Heart left ventricle (tissue), 16 donors: Measurements from ENCODE around the gene EMC1. TPM values are rescaled to one million over a fixed set of nuclear protein-coding genes. Genes with fewer than 3 reads are reported as not detected.

Experiments used
- ATAC-seq, 4 donors: fragments of 200-7000 bp; cut with Tn5 transposase; one replicate each; pipeline ENCODE4 v1.9.1; 2020 to 2022; ENCODE audit warnings: moderate library complexity in 4 of 4, mild to moderate bottlenecking in 3 of 4, moderate number of reproducible peaks in 1 of 4
- DNase-seq, 5 donors: peaks; one replicate each; pipeline ENCODE4 v3.0.0-alpha.2; 2020
- H3K27ac ChIP-seq, 12 donors: fragments of 200-600 bp; sonication (generic) in 4 of 12; one replicate each; pipeline versions ENCODE4 v1.5.0 to v1.8.0; 2016 to 2022; ENCODE audit warnings: mild to moderate bottlenecking in 2 of 12
- H3K27me3 ChIP-seq, 9 donors: fragments of 200-600 bp; sonication (generic) in 2 of 9; one replicate each; pipeline versions ENCODE4 v1.5.1 to v1.8.0; 2016 to 2022; ENCODE audit warnings: mild to moderate bottlenecking in 3 of 9
- H3K36me3 ChIP-seq, 9 donors: fragments of 200-600 bp; sonication (generic) in 2 of 9; one replicate each; pipeline versions ENCODE4 v1.5.0 to v1.8.0; 2018 to 2022; ENCODE audit warnings: mild to moderate bottlenecking in 2 of 9
- H3K4me1 ChIP-seq, 12 donors: fragments of 200-600 bp; sonication (generic) in 4 of 12; one replicate each; pipeline versions ENCODE4 v1.5.0 to v1.8.0; 2016 to 2022; ENCODE audit warnings: mild to moderate bottlenecking in 3 of 12
- H3K4me3 ChIP-seq, 12 donors: fragments of 200-600 bp; sonication (generic) in 4 of 12; one replicate each; pipeline versions ENCODE4 v1.5.0 to v1.8.0; 2017 to 2022; ENCODE audit warnings: mild to moderate bottlenecking in 9 of 12, moderate library complexity in 4 of 12
- H3K9me3 ChIP-seq, 12 donors: fragments of 200-600 bp; sonication (generic) in 4 of 12; one replicate each; pipeline versions ENCODE4 v1.5.0 to v1.8.0; 2016 to 2022; ENCODE audit warnings: mild to moderate bottlenecking in 1 of 12
- CTCF ChIP-seq, 12 donors: fragments of 200-600 bp; sonication (generic) in 4 of 12; IDR thresholded peaks; one replicate each; pipeline versions ENCODE4 v1.5.0 to v1.8.0; 2018 to 2022; ENCODE audit warnings: antibody characterized with exemption in 12 of 12, mild to moderate bottlenecking in 5 of 12
- POLR2A ChIP-seq, 2 donors: fragments of 450-650 bp; IDR thresholded peaks; one replicate each; pipeline ENCODE4 v1.6.1; 2017; ENCODE audit warnings: antibody characterized with exemption in 2 of 2, mild to moderate bottlenecking in 2 of 2, moderate library complexity in 2 of 2
- WGBS, 4 donors: extraction: QIAGEN DNeasy Blood & Tissue Kit in 2 of 4; methylation state at CpG; one replicate each; pipeline versions ENCODE4 v1.1.5 to v1.1.7; 2013 to 2018; 5-methylcytosine and 5-hydroxymethylcytosine counted together
- intact Hi-C, 10 donors: fragments of 100-400 bp; cut with DNase I; formaldehyde crosslinking; loops; one replicate each; pipeline versions ENCODE4 v1.11.1 to v1.14.2; 2022
- long read RNA-seq, 3 donors: library from polyadenylated mRNA; unstranded; transcript quantifications; one replicate each; pipeline ENCODE4 v2.0.0, GENCODE V29; 2020 to 2021
- polyA plus RNA-seq, 2 donors: library from polyadenylated mRNA; stranded (reverse); fragments of 200-250 nt; gene quantifications; one replicate each; pipeline ENCODE4 v1.2.3, GENCODE V29; 2013
- total RNA-seq, 9 donors: library from RNA; depleted of rRNA in 2 of 9; stranded (reverse); fragments of >200 nt in 2 of 9; fragmentation: NEBNext Ultra II Directional in 3 of 9; extraction: Animal tissue kit (Norgen Biotek cat#: 25700) in 3 of 9; gene quantifications; one replicate each; pipeline versions ENCODE4 v1.1.0 to v1.2.4, GENCODE V29; 2016 to 2023
- donor health status: ischemic (EF 13 %, LVEDD 7.1; RV severe dilation, severe dysfunction).
- donor health status: healthy with polysubstance abuse.
- donor health status: DM: no; HTN: yes; CAD: no.
- donor health status: DM: no; HTN: no; CAD: no.
- donor health status: ischemic (EF 25% LVEDD 6.9; RV normal size, moderate dysfunction).
- donor health status: ischemic (EF 25% LVEDD 5.7; RV mildly dilated, moderate dysfunction).
- donor health status: healthy.
- donor health status: DM: yes; HTN: yes; CAD: no.
- donor health status: ischemic (EF 35%, LVEDD 5.7; RV mildly dilated, moderate dysfunction).
- donor health status: nonischemic (EF 11% LVEDD 7.7; RV severe dilation, severe dysfunction).
- donor health status: DM: yes; HTN: yes; CAD: no.
- donor health status: PGD.
- donor health status: ischemic (EF 29% LVEDD 5.4; RV normal size, mild dysfunction).
- donor health status: nonischemic (EF 23%, LVEDD 6.1; RV moderate dilation, normal function).

Gene EMC1
- total RNA-seq = 10 to 100 TPM; 23.4 to 54.5 (median 32.7) TPM
- polyA plus RNA-seq = 10 to 100 TPM; 10.1 to 27.2 TPM
- long read RNA-seq, donor 1, full-length matches to known transcripts = 14 of 24 reads
- long read RNA-seq, donor 1, partial matches to known transcripts = 6 of 24 reads
- long read RNA-seq, donor 1, other reads (novel, unspliced or antisense) = 4 of 24 reads
- long read RNA-seq, donor 2, full-length matches to known transcripts = 71 of 90 reads
- long read RNA-seq, donor 2, partial matches to known transcripts = 9 of 90 reads
- long read RNA-seq, donor 2, other reads (novel, unspliced or antisense) = 10 of 90 reads
- long read RNA-seq, donor 3, full-length matches to known transcripts = 26 of 42 reads
- long read RNA-seq, donor 3, partial matches to known transcripts = 8 of 42 reads
- long read RNA-seq, donor 3, other reads (novel, unspliced or antisense) = 8 of 42 reads

- Histone ChIP-seq H3K9me3 (no peaks in the 10 kb centered on the region), H3K4me3 (peak within 1 kb of the TSS; percentile 63 to 95 (median 80)), H3K27ac (peak within 1 kb of the TSS; percentile 91 to 98 (median 96)), H3K4me1 (peaks cover 3 to 37% (median 25%) of the 10 kb centered on the region in 12 donors), H3K27me3 (no peaks in the 10 kb centered on the region), H3K36me3 (peaks cover 0 to 23% (median 8%) of the 10 kb centered on the region in 9 donors)
- TF ChIP-seq POLR2A (IDR thresholded peaks at IDR 0.05) (peak in 1 of 2 donors; percentile 66), CTCF (IDR thresholded peaks at IDR 0.05) (no peak)
- WGBS, 4 donors = 0 to 1% (median 0%) methylated on average over 31 to 81 of the region's 81 CpGs
- DNase-seq = peak; percentile 84 to 92 (median 90)
- ATAC-seq = peak; percentile 87 to 97 (median 96)
- intact Hi-C loops = loop anchor here in 8 of 10 donors (1.0 to 10.0 kb wide), 4 partner anchors 41 to 406 kb away; partner anchors contain the start of gene UBR4 (in 1 of the 8)
Measured at GRCh38 chr1:19251305-19252196, at the start of gene EMC1, which contains the start of gene MRTO4. Gene EMC1 (minus strand): TSS chr1:19251524. CDS start chr1:19251509, 15 bp downstream. Gene MRTO4 (plus strand): TSS chr1:19251805. CDS start chr1:19251836, 31 bp downstream.

- H3K36me3 ChIP-seq = peaks cover 0 to 31% (median 27%) of the 10 kb centered on the region in 9 donors
- H3K27ac ChIP-seq = no peak overlapping the region
- H3K4me1 ChIP-seq = no peaks in the 10 kb centered on the region
- intact Hi-C loops = no loop called here
- ATAC-seq = no peak
- no peaks in the 10 kb centered on the region for H3K27me3 ChIP-seq
- H3K9me3 ChIP-seq = peaks cover 0 to 5% (median under 1%) of the 10 kb centered on the region in 12 donors
- WGBS, 4 donors = 81 to 89% (median 86%) methylated on average over 2 of the region's 2 CpGs; no CpG with 5 or more reads in 1 of the 4 donors
- TF ChIP-seq CTCF (IDR thresholded peaks at IDR 0.05) (no peak), POLR2A (IDR thresholded peaks at IDR 0.05) (no peak)
- DNase-seq = no peak
- no peak overlapping the region for H3K4me3 ChIP-seq
Measured at GRCh38 chr1:19300211-19300610, 48.9 kb upstream of the EMC1 start.

GRCh38 chr1:19294638-19295037 is 43.3 kb upstream of the EMC1 start:
- intact Hi-C loops = no loop called here
- Histone ChIP-seq H3K4me3 (no peak overlapping the region), H3K27me3 (peaks cover 0 to under 1% (median 0%) of the 10 kb centered on the region in 9 donors), H3K27ac (no peak overlapping the region), H3K36me3 (no peaks in the 10 kb centered on the region), H3K9me3 (peaks cover 0 to 22% (median 12%) of the 10 kb centered on the region in 12 donors), H3K4me1 (peaks cover 0 to 3% (median under 1%) of the 10 kb centered on the region in 12 donors)
- DNase-seq = no peak
- TF ChIP-seq CTCF (IDR thresholded peaks at IDR 0.05) (no peak), POLR2A (IDR thresholded peaks at IDR 0.05) (no peak)
- WGBS, 4 donors = 74 to 100% (median 95%) methylated on average over 2 of the region's 2 CpGs
- ATAC-seq = no peak
